Heart right ventricle (tissue), 16 donors: ENCODE data around the gene GAB2. TPM values are rescaled to one million over a fixed set of nuclear protein-coding genes. Genes with fewer than 3 reads are reported as not detected.

Experiments
- ATAC-seq, 8 donors: fragments of 200-7000 bp; cut with Tn5 transposase; one replicate each; pipeline ENCODE4 v1.9.1; 2020; ENCODE audit warnings: mild to moderate bottlenecking in 8 of 8, moderate library complexity in 8 of 8, moderate number of reproducible peaks in 1 of 8
- DNase-seq, 2 donors: peaks; one replicate each; pipeline ENCODE4 v3.0.0-alpha.2; 2020
- H3K27ac ChIP-seq, 10 donors: fragments of 200-600 bp; sonication (generic) in 2 of 10; one replicate each; pipeline versions ENCODE4 v1.5.0 to v1.8.0; 2020 to 2022; ENCODE audit warnings: mild to moderate bottlenecking in 3 of 10
- H3K27me3 ChIP-seq, 7 donors: fragments of 200-600 bp; one replicate each; pipeline ENCODE4 v1.8.0; 2021 to 2022; ENCODE audit warnings: mild to moderate bottlenecking in 2 of 7
- H3K36me3 ChIP-seq, 9 donors: fragments of 200-600 bp; sonication (generic) in 1 of 9; one replicate each; pipeline versions ENCODE4 v1.5.0 to v1.8.0; 2020 to 2022; ENCODE audit warnings: mild to moderate bottlenecking in 2 of 9
- H3K4me1 ChIP-seq, 9 donors: fragments of 200-600 bp; sonication (generic) in 1 of 9; one replicate each; pipeline versions ENCODE4 v1.5.0 to v1.8.0; 2020 to 2022; ENCODE audit warnings: mild to moderate bottlenecking in 4 of 9
- H3K4me3 ChIP-seq, 10 donors: fragments of 200-600 bp; sonication (generic) in 2 of 10; one replicate each; pipeline versions ENCODE4 v1.5.0 to v1.8.0; 2020 to 2022; ENCODE audit warnings: mild to moderate bottlenecking in 7 of 10, moderate library complexity in 2 of 10
- H3K9me3 ChIP-seq, 11 donors: fragments of 200-600 bp in 10 of 11; sonication (generic) in 2 of 11; one replicate each; pipeline versions ENCODE4 v1.5.0 to v1.8.0; 2013 to 2022; ENCODE audit warnings: mild to moderate bottlenecking in 2 of 11, control low read depth in 1 of 11, moderate library complexity in 1 of 11
- WGBS, 2 donors: extraction: QIAGEN DNeasy Blood & Tissue Kit; methylation state at CpG; one replicate each; pipeline ENCODE4 v1.1.7; 2013; ENCODE audit warnings: inconsistent platforms in 1 of 2; 5-methylcytosine and 5-hydroxymethylcytosine counted together
- intact Hi-C, 10 donors: fragments of 100-400 bp; cut with DNase I; formaldehyde crosslinking; loops; one replicate each; pipeline versions ENCODE4 v1.11.1 to v1.14.2; 2022
- polyA plus RNA-seq, 2 donors: library from polyadenylated mRNA; stranded (reverse); fragments of 200-250 nt; gene quantifications; one replicate each; pipeline ENCODE4 v1.2.3, GENCODE V29; 2013
- total RNA-seq, 10 donors: library from RNA; stranded (reverse); fragmentation: NEBNext Ultra II Directional in 3 of 10; extraction: Animal tissue kit (Norgen Biotek cat#: 25700) in 3 of 10; gene quantifications; one replicate each; pipeline versions ENCODE4 v1.2.1 to v1.2.4, GENCODE V29; 2021 to 2023
- TF ChIP-seq, protein P1 (sequence below), 9 donors: fragments of 200-600 bp; sonication (generic) in 2 of 9; IDR thresholded peaks; one replicate each; pipeline versions ENCODE4 v1.5.0 to v1.8.0; 2021 to 2022; ENCODE audit warnings: antibody characterized with exemption in 9 of 9, mild to moderate bottlenecking in 5 of 9, moderate library complexity in 1 of 9
- donor health status: Arrhythmogenic right ventricular cardiomyopathy.
- donor health status: ischemic (EF 13 %, LVEDD 7.1; RV severe dilation, severe dysfunction).
- donor health status: healthy with polysubstance abuse.
- donor health status: DM: no; HTN: yes; CAD: no.
- donor health status: DM: no; HTN: no; CAD: no.
- donor health status: ischemic (EF 25% LVEDD 6.9; RV normal size, moderate dysfunction).
- donor health status: ischemic (EF 25% LVEDD 5.7; RV mildly dilated, moderate dysfunction).
- donor health status: healthy.
- donor health status: DM: yes; HTN: yes; CAD: no.
- donor health status: Ischemic cardiomyopathy.
- donor health status: ischemic (EF 35%, LVEDD 5.7; RV mildly dilated, moderate dysfunction).
- donor health status: nonischemic (EF 11% LVEDD 7.7; RV severe dilation, severe dysfunction).
- donor health status: DM: yes; HTN: yes; CAD: no.
- donor health status: PGD.
- donor health status: ischemic (EF 29% LVEDD 5.4; RV normal size, mild dysfunction).
- donor health status: nonischemic (EF 23%, LVEDD 6.1; RV moderate dilation, normal function).

The GAB2 gene
- total and polyA plus RNA-seq, 12 donors = 5.0 to 44.6 (median 27.0) TPM

DNA sequence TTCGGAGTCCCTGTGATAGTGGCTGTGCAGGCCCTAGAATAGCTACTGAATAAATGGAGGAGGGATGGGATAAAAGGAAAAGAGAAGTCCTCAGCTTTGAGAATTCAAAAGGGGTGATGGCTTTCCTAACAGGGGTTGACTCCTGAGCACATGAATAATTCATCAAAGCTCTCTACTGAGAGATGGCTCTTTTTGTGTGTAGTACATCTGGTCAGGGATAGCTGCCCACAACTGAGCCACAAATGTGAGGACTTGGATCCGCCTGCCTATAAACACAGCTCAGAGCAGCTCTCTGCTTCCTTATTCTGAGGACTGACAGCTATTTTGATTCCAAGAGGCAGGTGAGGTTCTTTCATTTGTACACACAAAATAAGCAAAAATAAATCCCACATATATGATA, 146.6 kb downstream of the GAB2 start:
- Histone ChIP-seq H3K9me3 (peaks cover 0 to 20% (median 7%) of the 10 kb centered on the region in 11 donors), H3K27me3 (no peaks in the 10 kb centered on the region), H3K27ac (peak overlapping the region in 2 of 10 donors; percentile 6 to 13), H3K4me3 (no peak overlapping the region), H3K36me3 (peaks cover 0 to 38% (median 0%) of the 10 kb centered on the region in 9 donors), H3K4me1 (peaks cover 0 to 53% (median 23%) of the 10 kb centered on the region in 9 donors)
- 94 to 97% methylated on average over 2 of the region's 2 CpGs for WGBS, 2 donors
- DNase-seq = no peak
- intact Hi-C loops = no loop called here
- ATAC-seq = no peak
- TF ChIP-seq, protein P1, sequence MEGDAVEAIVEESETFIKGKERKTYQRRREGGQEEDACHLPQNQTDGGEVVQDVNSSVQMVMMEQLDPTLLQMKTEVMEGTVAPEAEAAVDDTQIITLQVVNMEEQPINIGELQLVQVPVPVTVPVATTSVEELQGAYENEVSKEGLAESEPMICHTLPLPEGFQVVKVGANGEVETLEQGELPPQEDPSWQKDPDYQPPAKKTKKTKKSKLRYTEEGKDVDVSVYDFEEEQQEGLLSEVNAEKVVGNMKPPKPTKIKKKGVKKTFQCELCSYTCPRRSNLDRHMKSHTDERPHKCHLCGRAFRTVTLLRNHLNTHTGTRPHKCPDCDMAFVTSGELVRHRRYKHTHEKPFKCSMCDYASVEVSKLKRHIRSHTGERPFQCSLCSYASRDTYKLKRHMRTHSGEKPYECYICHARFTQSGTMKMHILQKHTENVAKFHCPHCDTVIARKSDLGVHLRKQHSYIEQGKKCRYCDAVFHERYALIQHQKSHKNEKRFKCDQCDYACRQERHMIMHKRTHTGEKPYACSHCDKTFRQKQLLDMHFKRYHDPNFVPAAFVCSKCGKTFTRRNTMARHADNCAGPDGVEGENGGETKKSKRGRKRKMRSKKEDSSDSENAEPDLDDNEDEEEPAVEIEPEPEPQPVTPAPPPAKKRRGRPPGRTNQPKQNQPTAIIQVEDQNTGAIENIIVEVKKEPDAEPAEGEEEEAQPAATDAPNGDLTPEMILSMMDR (IDR thresholded peaks at IDR 0.05) = no peak

DNA sequence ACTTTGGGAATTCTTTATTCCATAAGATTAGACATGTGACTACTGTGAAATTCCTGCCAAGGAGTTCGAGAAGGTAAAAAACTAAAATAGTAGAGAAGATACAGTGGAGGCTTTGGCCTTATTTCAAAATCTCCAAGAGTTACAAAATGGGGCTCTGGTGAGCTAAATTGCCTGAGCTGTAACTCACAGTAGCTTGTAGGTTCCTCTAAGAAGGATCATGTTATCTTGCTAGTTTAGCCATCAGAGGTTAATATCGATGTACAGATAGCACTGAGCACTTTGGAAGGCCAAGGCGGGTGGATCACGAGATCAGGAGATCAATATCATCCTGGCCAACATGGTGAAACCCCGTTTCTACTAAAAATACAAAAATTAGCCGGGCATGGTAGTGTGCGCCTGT, 147.8 kb downstream of the GAB2 start:
- ATAC-seq = no peak
- TF ChIP-seq, protein P1 (IDR thresholded peaks at IDR 0.05) = no peak

DNA sequence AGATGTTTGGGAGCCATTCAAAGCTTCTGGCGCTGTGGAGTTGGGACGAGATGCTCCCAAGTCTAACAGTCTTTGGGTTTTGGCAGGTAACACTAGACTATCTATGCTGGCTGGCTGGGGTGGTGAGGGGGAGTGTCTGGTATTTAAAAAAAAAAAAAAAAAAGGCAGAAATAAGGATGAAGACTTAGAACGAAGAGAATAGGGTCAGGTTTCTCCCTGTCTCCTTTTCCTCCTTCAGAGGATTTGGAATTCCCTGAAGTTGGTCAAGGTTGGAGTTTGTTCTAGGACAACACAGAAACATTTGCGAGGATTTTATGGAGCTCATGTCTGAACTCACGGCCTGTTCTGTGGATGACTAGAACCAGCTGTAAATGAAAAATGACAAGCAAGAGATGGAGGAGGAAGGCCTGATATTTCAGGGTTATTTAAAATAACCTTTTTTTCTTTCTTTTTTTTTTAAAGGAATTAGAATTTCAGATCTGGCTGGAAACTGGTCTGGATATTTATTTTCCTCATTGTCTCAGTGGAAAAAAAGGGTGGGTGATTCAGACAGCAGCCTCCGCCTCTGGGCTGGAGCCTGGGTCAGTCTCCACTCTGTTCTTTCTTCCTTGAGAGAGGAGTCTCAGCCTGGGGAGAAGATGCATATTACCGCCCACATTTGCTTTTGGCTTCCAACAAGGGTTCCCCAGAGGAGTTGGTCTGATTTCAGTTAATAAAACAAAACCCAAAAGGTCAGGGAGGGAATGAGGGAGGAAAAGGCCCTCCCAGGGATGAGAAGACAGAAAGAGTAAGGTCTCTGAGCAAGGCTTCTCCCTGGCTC, 148.8 kb downstream of the GAB2 start:
- Histone ChIP-seq H3K27me3 (no peaks in the 10 kb centered on the region), H3K4me1 (peaks cover 0 to 50% (median 23%) of the 10 kb centered on the region in 9 donors), H3K27ac (peak overlapping the region in 9 of 10 donors; percentile 43 to 79 (median 68)), H3K9me3 (peaks cover 0 to 20% (median 7%) of the 10 kb centered on the region in 11 donors), H3K4me3 (no peak overlapping the region), H3K36me3 (peaks cover 0 to 30% (median 0%) of the 10 kb centered on the region in 9 donors)
- DNase-seq = peak; percentile 29 to 58
- WGBS, 2 donors = 57 to 63% methylated on average over 7 of the region's 7 CpGs
- intact Hi-C loops = loop anchor here in 2 of 10 donors (5.0 to 10.0 kb wide), 2 partner anchors 38 to 76 kb away; no protein-coding TSS in a partner anchor
- ATAC-seq = peak; percentile 90 to 96 (median 92)
- TF ChIP-seq, protein P1 (IDR thresholded peaks at IDR 0.05) = no peak

More for the DNA sequence above, 147.8 kb downstream of the GAB2 start:
- no peak overlapping the region for H3K4me3 ChIP-seq
- H3K36me3 ChIP-seq = peaks cover 0 to 38% (median 0%) of the 10 kb centered on the region in 9 donors
- peak overlapping the region in 8 of 10 donors; percentile 25 to 73 (median 66) for H3K27ac ChIP-seq
- peaks cover 0 to 20% (median 7%) of the 10 kb centered on the region in 11 donors for H3K9me3 ChIP-seq
- no peaks in the 10 kb centered on the region for H3K27me3 ChIP-seq
- peaks cover 0 to 50% (median 23%) of the 10 kb centered on the region in 9 donors for H3K4me1 ChIP-seq
- no peak for DNase-seq
- 88% methylated on average over 7 of the region's 7 CpGs for WGBS, 2 donors
- intact Hi-C loops = loop anchor here in 2 of 10 donors (5.0 to 10.0 kb wide), 2 partner anchors 37 to 75 kb away; no protein-coding TSS in a partner anchor

DNA sequence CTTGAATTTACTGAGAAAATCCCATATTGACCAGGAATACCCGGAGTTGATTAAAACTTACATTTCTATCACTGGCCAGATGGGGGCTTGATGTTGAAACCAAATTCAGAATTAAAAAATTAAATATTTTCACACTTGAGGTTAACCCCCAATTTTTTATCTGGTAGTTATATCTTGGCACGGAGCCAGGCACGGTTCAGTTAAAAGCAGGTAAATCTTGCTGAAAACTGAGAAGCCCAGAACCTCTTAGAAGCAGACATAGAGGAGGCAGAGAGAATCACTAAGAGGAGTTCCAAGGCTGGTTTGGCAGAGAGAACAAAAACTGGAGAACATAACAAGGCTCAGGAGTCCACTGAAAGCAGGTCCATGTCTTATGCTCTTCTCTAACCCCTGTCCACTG, 151.2 kb downstream of the GAB2 start:
- H3K27me3 ChIP-seq = no peaks in the 10 kb centered on the region
- intact Hi-C loops = loop anchor here in 2 of 10 donors (5.0 to 10.0 kb wide), 2 partner anchors 41 to 78 kb away; no protein-coding TSS in a partner anchor
- 64 to 67% methylated on average over 3 of the region's 3 CpGs for WGBS, 2 donors
- peak overlapping the region in 6 of 10 donors; percentile 11 to 73 (median 34) for H3K27ac ChIP-seq
- H3K4me3 ChIP-seq = no peak overlapping the region
- DNase-seq (no peak), ATAC-seq (no peak)
- H3K36me3 ChIP-seq = peaks cover 0 to 7% (median 0%) of the 10 kb centered on the region in 9 donors
- H3K9me3 ChIP-seq = no peaks in the 10 kb centered on the region
- H3K4me1 ChIP-seq = peaks cover 6 to 64% (median 37%) of the 10 kb centered on the region in 9 donors
- TF ChIP-seq, protein P1 (IDR thresholded peaks at IDR 0.05) = no peak
